SK-N-MC (cell line): ENCODE data around the gene AKAP13.

Source experiments
- EZH2 ChIP-seq: fragments of 200-600 bp; sonication (generic); IDR thresholded peaks from one replicate; pipeline ENCODE4 v1.6.1; 2017; ENCODE audit warnings: antibody characterized with exemption
- FOXP2 ChIP-seq: optimal IDR thresholded peaks from 2 replicates; pipeline ENCODE3; 2011; ENCODE audit warnings: mild to moderate bottlenecking, moderate library complexity; ENCODE audit not compliant: insufficient read depth; ENCODE audit errors: extremely low read length, control extremely low read depth
- POLR2AphosphoS5 ChIP-seq: IDR thresholded peaks from 2 replicates; pipeline ENCODE4 v1.6.1; 2012; ENCODE audit warnings: mild to moderate bottlenecking, low read depth, low read length, borderline replicate concordance

GRCh38 chr15:85456798-85457197, 76.4 kb downstream of the AKAP13 start:
- TF ChIP-seq POLR2AphosphoS5, result no peak
- no peak for TF ChIP-seq FOXP2
- no peak for TF ChIP-seq EZH2
